ENCODE measurements around the gene GAS2L1. TPM values are rescaled to one million over a fixed set of nuclear protein-coding genes. Genes with fewer than 3 reads are reported as not detected.

The GAS2L1 gene
- total RNA-seq, 2 experiments from 2014 or later: not detected

GRCh38 chr22:29267858-29268510, 38.5 kb upstream of the GAS2L1 start, which contains the start of the genes EWSR1 and RHBDD3:
Gene EWSR1 (plus strand): TSS chr22:29268268. CDS start chr22:29268337, 69 bp downstream.
Gene RHBDD3 (minus strand): TSS chr22:29267981. CDS start chr22:29265626, 2,355 bp downstream.
- peaks cover 42% of the 10 kb centered on the region for H4K20me1 ChIP-seq (ENCODE audit: insufficient read depth, low read length)
- intact Hi-C loops (cut with micrococcal nuclease; ENCODE audit: unreplicated experiment): loop anchor here (2.0 to 10.0 kb wide), 4 partner anchors 79 to 1157 kb away; partner anchors contain the start of genes CHEK2, HSCB and MTFP1
- DNase-seq (ENCODE audit: low spot score): peak; percentile 97
- H3K4me3 ChIP-seq (ENCODE audit: low read depth, low read length, poor library complexity, severe bottlenecking): peak within 1 kb of the TSS; percentile 92
- no peaks in the 10 kb centered on the region for H3K9me2 ChIP-seq (ENCODE audit: insufficient read depth, low read length)
- peak within 1 kb of the TSS; percentile 78 for H2AFZ ChIP-seq (ENCODE audit: low read length)
- CTCF ChIA-PET (ENCODE audit: unreplicated experiment): interaction anchor here (0.6 kb wide), 1 partner anchor 21 kb away, joined by 3 read pairs; no protein-coding TSS in a partner anchor
- no peak for TF ChIP-seq CTCF (conservative IDR thresholded peaks at IDR 0.05; ENCODE audit: low read length)
- TF ChIP-seq EZH2phosphoT487 (IDR thresholded peaks at IDR 0.05; ENCODE audit: borderline replicate concordance, low read depth, low read length): no peak
- BruUV-seq (replicated peaks): no TSS peak
- H3K4me2 ChIP-seq (ENCODE audit: low read length): peak within 1 kb of the TSS; percentile 80
- POLR2A ChIA-PET: no interaction called here
- H3K27ac ChIP-seq (ENCODE audit: low read depth, low read length, poor library complexity, severe bottlenecking): peak within 1 kb of the TSS; percentile 75
- peaks cover 68% of the 10 kb centered on the region for H3K79me2 ChIP-seq (ENCODE audit: insufficient read depth, low read depth, low read length)
- H3K36me3 ChIP-seq (ENCODE audit: insufficient read depth, low read length): peaks cover 74% of the 10 kb centered on the region
- no peaks in the 10 kb centered on the region for H3K9me3 ChIP-seq (ENCODE audit: low read length)
- peaks cover 34% of the 10 kb centered on the region for H3K4me1 ChIP-seq (ENCODE audit: insufficient read depth, low read length, poor library complexity, severe bottlenecking)

DNA sequence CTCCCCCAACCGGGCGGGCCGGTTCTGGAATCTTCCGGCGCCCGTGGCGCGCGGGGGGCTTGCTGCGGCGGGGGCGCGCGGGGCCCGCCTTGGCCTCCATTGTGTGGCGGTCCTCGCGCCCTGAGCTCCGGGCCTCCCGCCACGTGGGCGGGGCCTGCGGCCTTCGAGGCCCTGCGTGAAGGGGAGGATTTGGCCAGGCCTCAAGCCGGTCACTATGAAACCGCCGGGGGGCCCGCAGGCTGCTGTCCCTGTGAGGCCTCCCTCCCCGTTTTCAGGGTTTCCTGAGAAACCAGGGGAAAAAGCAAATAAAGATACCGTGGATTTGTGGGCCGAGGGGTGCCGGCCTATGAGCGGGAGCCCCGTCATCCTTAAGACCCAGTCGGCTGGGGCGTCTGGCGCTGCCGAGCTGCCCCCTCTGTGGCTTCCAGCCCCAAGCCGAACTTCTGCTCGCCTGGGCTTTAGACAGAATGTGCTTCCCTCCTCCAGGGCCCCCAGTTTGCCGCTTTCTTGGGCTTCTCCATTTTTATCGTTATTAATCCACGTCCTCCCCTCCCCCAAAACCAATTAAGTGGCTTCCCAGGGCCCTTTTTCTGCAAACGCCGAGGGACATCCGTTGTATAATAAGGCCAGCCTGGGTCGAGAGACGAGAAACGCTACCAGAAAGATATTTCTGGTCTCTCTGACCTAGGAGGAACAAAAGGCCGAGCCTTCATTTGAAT, 37.8 kb upstream of the GAS2L1 start:
- CTCF ChIA-PET (ENCODE audit: unreplicated experiment): no interaction called here
- H3K4me2 ChIP-seq (ENCODE audit: low read length): peak overlapping the region; percentile 80
- TF ChIP-seq CTCF (conservative IDR thresholded peaks at IDR 0.05; ENCODE audit: low read length) (no peak), EZH2phosphoT487 (IDR thresholded peaks at IDR 0.05; ENCODE audit: borderline replicate concordance, low read depth, low read length) (no peak)
- H4K20me1 ChIP-seq (ENCODE audit: insufficient read depth, low read length): peaks cover 49% of the 10 kb centered on the region
- intact Hi-C loops (cut with micrococcal nuclease; ENCODE audit: unreplicated experiment): loop anchor here (2.0 to 10.0 kb wide), 4 partner anchors 79 to 1156 kb away; partner anchors contain the start of genes CHEK2, HSCB and MTFP1
- BruUV-seq (replicated peaks): no TSS peak
- H2AFZ ChIP-seq (ENCODE audit: low read length): peak overlapping the region; percentile 78; the same call in 1 of the 2 replicates
- H3K4me3 ChIP-seq (ENCODE audit: low read depth, low read length, poor library complexity, severe bottlenecking): peak overlapping the region; percentile 92
- no peaks in the 10 kb centered on the region for H3K9me3 ChIP-seq (ENCODE audit: low read length)
- DNase-seq (ENCODE audit: low spot score): peak; percentile 50
- POLR2A ChIA-PET: no interaction called here
- no peaks in the 10 kb centered on the region for H3K9me2 ChIP-seq (ENCODE audit: insufficient read depth, low read length)
- H3K4me1 ChIP-seq (ENCODE audit: insufficient read depth, low read length, poor library complexity, severe bottlenecking): peaks cover 34% of the 10 kb centered on the region
- peaks cover 75% of the 10 kb centered on the region for H3K79me2 ChIP-seq (ENCODE audit: insufficient read depth, low read depth, low read length)
- H3K27ac ChIP-seq (ENCODE audit: low read depth, low read length, poor library complexity, severe bottlenecking): peak overlapping the region; percentile 75
- H3K36me3 ChIP-seq (ENCODE audit: insufficient read depth, low read length): peaks cover 78% of the 10 kb centered on the region

Measured in OCI-LY7 (cell line).